ENCODE results near the gene WDR4. TPM values are rescaled to one million over a fixed set of nuclear protein-coding genes. Genes with fewer than 3 reads are reported as not detected.

Gene WDR4
- total RNA-seq, 6 experiments from 2014 or later: 18.5 to 27.6 (median 20.9) TPM

- DNase-seq: no peak
- Mint-ChIP-seq H3K9me3 (no peaks in the 10 kb centered on the region), H3K27ac (no peak overlapping the region), H3K4me3 (no peak overlapping the region), H3K4me1 (ENCODE audit: low read depth) (no peaks in the 10 kb centered on the region), H3K36me3 (ENCODE audit: low read depth) (peaks cover 4% of the 10 kb centered on the region; the same call in 1 of the 2 replicates), H3K27me3 (ENCODE audit: insufficient read depth) (no peaks in the 10 kb centered on the region; the same call in 1 of the 2 replicates)
- no peak for TF ChIP-seq CTCF (IDR thresholded peaks at IDR 0.05)
Observed at GRCh38 chr21:42836767-42837301, 42.5 kb downstream of the WDR4 start.

GRCh38 chr21:42836402-42836666 lies 43.0 kb downstream of the WDR4 start:
- Mint-ChIP-seq H3K9me3 (no peaks in the 10 kb centered on the region), H3K4me1 (ENCODE audit: low read depth) (no peaks in the 10 kb centered on the region), H3K36me3 (ENCODE audit: low read depth) (peaks cover 4% of the 10 kb centered on the region; the same call in 1 of the 2 replicates), H3K4me3 (no peak overlapping the region), H3K27me3 (ENCODE audit: insufficient read depth) (no peaks in the 10 kb centered on the region; the same call in 1 of the 2 replicates), H3K27ac (no peak overlapping the region)
- no peak for DNase-seq
- no peak for TF ChIP-seq CTCF (IDR thresholded peaks at IDR 0.05)

GRCh38 chr21:42835611-42836401 lies 43.5 kb downstream of the WDR4 start:
- no peak overlapping the region for H3K4me3 Mint-ChIP-seq
- no peaks in the 10 kb centered on the region; the same call in 1 of the 2 replicates for H3K27me3 Mint-ChIP-seq (ENCODE audit: insufficient read depth)
- H3K36me3 Mint-ChIP-seq (ENCODE audit: low read depth): peaks cover 4% of the 10 kb centered on the region; the same call in 1 of the 2 replicates
- no peaks in the 10 kb centered on the region for H3K9me3 Mint-ChIP-seq
- no peak overlapping the region for H3K27ac Mint-ChIP-seq
- TF ChIP-seq CTCF (IDR thresholded peaks at IDR 0.05): no peak
- no peaks in the 10 kb centered on the region for H3K4me1 Mint-ChIP-seq (ENCODE audit: low read depth)
- DNase-seq: no peak

GRCh38 chr21:42835211-42835610 lies 44.1 kb downstream of the WDR4 start:
- no peak overlapping the region for H3K4me3 Mint-ChIP-seq
- no peaks in the 10 kb centered on the region for H3K9me3 Mint-ChIP-seq
- H3K27me3 Mint-ChIP-seq (ENCODE audit: insufficient read depth): no peaks in the 10 kb centered on the region; the same call in 1 of the 2 replicates
- DNase-seq: no peak
- H3K4me1 Mint-ChIP-seq (ENCODE audit: low read depth): no peaks in the 10 kb centered on the region
- peaks cover 4% of the 10 kb centered on the region; the same call in 1 of the 2 replicates for H3K36me3 Mint-ChIP-seq (ENCODE audit: low read depth)
- no peak overlapping the region for H3K27ac Mint-ChIP-seq
- no peak for TF ChIP-seq CTCF (IDR thresholded peaks at IDR 0.05)

GRCh38 chr21:42834726-42835191 lies 44.6 kb downstream of the WDR4 start:
- H3K27me3 Mint-ChIP-seq (ENCODE audit: insufficient read depth): no peaks in the 10 kb centered on the region; the same call in 1 of the 2 replicates
- peaks cover 4% of the 10 kb centered on the region; the same call in 1 of the 2 replicates for H3K36me3 Mint-ChIP-seq (ENCODE audit: low read depth)
- H3K4me3 Mint-ChIP-seq: no peak overlapping the region
- TF ChIP-seq CTCF (IDR thresholded peaks at IDR 0.05): no peak
- H3K27ac Mint-ChIP-seq: no peak overlapping the region
- DNase-seq: no peak
- H3K9me3 Mint-ChIP-seq: no peaks in the 10 kb centered on the region
- no peaks in the 10 kb centered on the region for H3K4me1 Mint-ChIP-seq (ENCODE audit: low read depth)
